ENCODE results near the gene FLNB. TPM values are rescaled to one million over a fixed set of nuclear protein-coding genes. Genes with fewer than 3 reads are reported as not detected.

FLNB gene
- total and polyA plus RNA-seq, 2 experiments from 2014 or later = 69.4 to 172 TPM

GRCh38 chr3:58098531-58098930, 90.3 kb downstream of the FLNB start:
- no peak for TF ChIP-seq EZH2phosphoT487 (IDR thresholded peaks at IDR 0.05; ENCODE audit: low read depth, severe bottlenecking, unreplicated experiment)
- TF ChIP-seq EZH2 (IDR thresholded peaks at IDR 0.05; ENCODE audit: borderline replicate concordance) = no peak
- TF ChIP-seq CTCF (IDR thresholded peaks at IDR 0.05; ENCODE audit: poor library complexity) = no peak
- H3K4me3 ChIP-seq = no peak overlapping the region
- H3K79me2 ChIP-seq = peaks cover 25% of the 10 kb centered on the region
- H4K20me1 ChIP-seq (ENCODE audit: insufficient read depth, poor library complexity, severe bottlenecking) = no peaks in the 10 kb centered on the region
- no peaks in the 10 kb centered on the region for H3K9me2 ChIP-seq (replicated peaks; ENCODE audit: insufficient read depth)
- WGBS (ENCODE audit: low lambda C conversion rate, missing lambda C conversion rate) = 96% methylated on average over 8 of the region's 8 CpGs
- no peak overlapping the region for H3K4me2 ChIP-seq
- no peaks in the 10 kb centered on the region for H3K9me3 ChIP-seq (ENCODE audit: low read depth)
- H3K36me3 ChIP-seq (replicated peaks; ENCODE audit: insufficient read depth, low read depth) = no peaks in the 10 kb centered on the region
- H3K4me1 ChIP-seq (ENCODE audit: insufficient read depth) = peaks cover 21% of the 10 kb centered on the region
- H3K27ac ChIP-seq = no peak overlapping the region
- H3K27me3 ChIP-seq = no peaks in the 10 kb centered on the region
- DNase-seq (ENCODE audit: low spot score) = no peak
- no peak overlapping the region for H2AFZ ChIP-seq

- H3K79me2 ChIP-seq = peaks cover 17% of the 10 kb centered on the region
- no peak for TF ChIP-seq EZH2 (IDR thresholded peaks at IDR 0.05; ENCODE audit: borderline replicate concordance)
- no peak for TF ChIP-seq CTCF (IDR thresholded peaks at IDR 0.05; ENCODE audit: poor library complexity)
- TF ChIP-seq EZH2phosphoT487 (IDR thresholded peaks at IDR 0.05; ENCODE audit: low read depth, severe bottlenecking, unreplicated experiment) = no peak
- 75% methylated on average over 2 of the region's 2 CpGs for WGBS (ENCODE audit: low lambda C conversion rate, missing lambda C conversion rate)
- H4K20me1 ChIP-seq (ENCODE audit: insufficient read depth, poor library complexity, severe bottlenecking) = no peaks in the 10 kb centered on the region
- H3K27me3 ChIP-seq = no peaks in the 10 kb centered on the region
- no peaks in the 10 kb centered on the region for H3K36me3 ChIP-seq (replicated peaks; ENCODE audit: insufficient read depth, low read depth)
- no peak overlapping the region for H3K27ac ChIP-seq
- H3K9me2 ChIP-seq (replicated peaks; ENCODE audit: insufficient read depth) = no peaks in the 10 kb centered on the region
- peaks cover 32% of the 10 kb centered on the region for H3K4me1 ChIP-seq (ENCODE audit: insufficient read depth)
- H3K9me3 ChIP-seq (ENCODE audit: low read depth) = no peaks in the 10 kb centered on the region
- no peak overlapping the region for H3K4me2 ChIP-seq
- DNase-seq (ENCODE audit: low spot score) = no peak
- H3K4me3 ChIP-seq = no peak overlapping the region
- H2AFZ ChIP-seq = no peak overlapping the region
Observed at GRCh38 chr3:58099865-58100264, 91.6 kb downstream of the FLNB start.

GRCh38 chr3:58101499-58102389, 93.5 kb downstream of the FLNB start:
- Histone ChIP-seq H3K4me2 (no peak overlapping the region), H3K9me3 (ENCODE audit: low read depth) (no peaks in the 10 kb centered on the region), H3K36me3 (replicated peaks; ENCODE audit: insufficient read depth, low read depth) (no peaks in the 10 kb centered on the region), H3K9me2 (replicated peaks; ENCODE audit: insufficient read depth) (no peaks in the 10 kb centered on the region), H3K27me3 (no peaks in the 10 kb centered on the region), H2AFZ (no peak overlapping the region), H3K4me1 (ENCODE audit: insufficient read depth) (peaks cover 36% of the 10 kb centered on the region), H3K27ac (peak overlapping the region; percentile 85), H3K4me3 (no peak overlapping the region), H4K20me1 (ENCODE audit: insufficient read depth, poor library complexity, severe bottlenecking) (no peaks in the 10 kb centered on the region), H3K79me2 (peaks cover 16% of the 10 kb centered on the region)
- DNase-seq (ENCODE audit: low spot score) = peak; percentile 28
- no peak for TF ChIP-seq EZH2 (IDR thresholded peaks at IDR 0.05; ENCODE audit: borderline replicate concordance)
- no peak for TF ChIP-seq EZH2phosphoT487 (IDR thresholded peaks at IDR 0.05; ENCODE audit: low read depth, severe bottlenecking, unreplicated experiment)
- no peak for TF ChIP-seq CTCF (IDR thresholded peaks at IDR 0.05; ENCODE audit: poor library complexity)
- 73% methylated on average over 13 of the region's 13 CpGs for WGBS (ENCODE audit: low lambda C conversion rate, missing lambda C conversion rate)

Data from hepatocyte (in vitro differentiated cells).